H1 (cell line): Measurements from ENCODE around the gene ZNF581. TPM values are rescaled to one million over a fixed set of nuclear protein-coding genes. Genes with fewer than 3 reads are reported as not detected.

ENCODE experiments used
- CBX8 ChIP-seq: fragments of 300-800, 300-1000 bp; sonication (generic); IDR thresholded peaks from 2 replicates; pipeline ENCODE4 v1.7.1; 2016; ENCODE audit warnings: low read depth, low read length, borderline replicate concordance
- CEBPB ChIP-seq: IDR thresholded peaks from 2 replicates; pipeline ENCODE4 v1.6.1; 2012; ENCODE audit warnings: low read depth, low read length
- EGR1 ChIP-seq: IDR thresholded peaks from 2 replicates; pipeline ENCODE4 v1.6.1; 2011; ENCODE audit warnings: low read depth, low read length, borderline replicate concordance
- SIX5 ChIP-seq: IDR thresholded peaks from 2 replicates; pipeline ENCODE4 v1.6.1; 2011; ENCODE audit warnings: mild to moderate bottlenecking, low read depth, low read length
- SUZ12 ChIP-seq: fragments of 200-600 bp; sonication (generic); IDR thresholded peaks from 2 replicates; pipeline ENCODE4 v1.6.1; 2012; ENCODE audit warnings: mild to moderate bottlenecking, inconsistent platforms, low read length, moderate library complexity, mixed read lengths
- polyA plus RNA-seq, 7 experiments: library from polyadenylated mRNA; depleted of rRNA in 3 of 7; stranded (reverse) in 5 of 7; unstranded in 2 of 7; fragments of >200 nt in 5 of 7; fragments of 200-250 nt in 2 of 7; gene quantifications; 1 replicate in 5 of 7; 2 replicates in 1 of 7; 4 replicates in 1 of 7; pipeline versions ENCODE4 v1.2.1 to v1.2.3, GENCODE V29; 2011 to 2013; ENCODE audit warnings: missing spikeins in 2 of 7, mixed read lengths in 2 of 7
- total RNA-seq: library from RNA; stranded (reverse); fragmentation: NEBNext Ultra II Directional; extraction: Animal tissue kit (Norgen Biotek cat#: 25700); gene quantifications from 2 replicates; pipeline ENCODE4 v1.2.1, GENCODE V29; 2021
- TF ChIP-seq, protein P1 (sequence below): fragments of 300-600 bp; sonication (generic); IDR thresholded peaks from 2 replicates; pipeline ENCODE4 v1.7.1; 2012; ENCODE audit warnings: low read length, moderate library complexity, mild to moderate bottlenecking, inconsistent platforms; ENCODE audit not compliant: insufficient replicate concordance

ZNF581 gene
- total and polyA plus RNA-seq, 2 of the 8 experiments (the other 6 are each of a cell fraction or from before 2014, with no cell fraction given): 73.0 to 76.1 TPM

DNA sequence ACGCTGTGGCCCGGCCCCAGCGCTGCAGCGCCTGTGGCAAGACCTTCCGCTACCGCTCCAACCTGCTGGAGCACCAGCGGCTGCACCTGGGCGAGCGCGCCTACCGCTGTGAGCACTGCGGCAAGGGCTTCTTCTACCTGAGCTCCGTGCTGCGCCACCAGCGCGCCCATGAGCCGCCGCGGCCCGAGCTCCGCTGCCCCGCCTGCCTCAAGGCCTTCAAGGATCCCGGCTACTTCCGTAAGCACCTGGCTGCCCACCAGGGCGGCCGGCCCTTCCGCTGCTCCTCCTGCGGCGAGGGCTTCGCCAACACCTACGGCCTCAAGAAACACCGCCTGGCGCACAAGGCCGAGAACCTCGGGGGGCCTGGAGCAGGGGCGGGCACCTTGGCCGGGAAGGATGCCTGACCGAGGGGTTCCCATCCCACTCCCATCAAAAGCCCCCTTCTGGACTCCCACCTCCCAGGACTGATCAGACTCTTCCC lies 27.0 kb upstream of the ZNF581 start (continued):
- no peak for TF ChIP-seq CBX8
- TF ChIP-seq EGR1: no peak
- TF ChIP-seq SUZ12: no peak
- TF ChIP-seq SIX5: no peak
- TF ChIP-seq, protein P1, sequence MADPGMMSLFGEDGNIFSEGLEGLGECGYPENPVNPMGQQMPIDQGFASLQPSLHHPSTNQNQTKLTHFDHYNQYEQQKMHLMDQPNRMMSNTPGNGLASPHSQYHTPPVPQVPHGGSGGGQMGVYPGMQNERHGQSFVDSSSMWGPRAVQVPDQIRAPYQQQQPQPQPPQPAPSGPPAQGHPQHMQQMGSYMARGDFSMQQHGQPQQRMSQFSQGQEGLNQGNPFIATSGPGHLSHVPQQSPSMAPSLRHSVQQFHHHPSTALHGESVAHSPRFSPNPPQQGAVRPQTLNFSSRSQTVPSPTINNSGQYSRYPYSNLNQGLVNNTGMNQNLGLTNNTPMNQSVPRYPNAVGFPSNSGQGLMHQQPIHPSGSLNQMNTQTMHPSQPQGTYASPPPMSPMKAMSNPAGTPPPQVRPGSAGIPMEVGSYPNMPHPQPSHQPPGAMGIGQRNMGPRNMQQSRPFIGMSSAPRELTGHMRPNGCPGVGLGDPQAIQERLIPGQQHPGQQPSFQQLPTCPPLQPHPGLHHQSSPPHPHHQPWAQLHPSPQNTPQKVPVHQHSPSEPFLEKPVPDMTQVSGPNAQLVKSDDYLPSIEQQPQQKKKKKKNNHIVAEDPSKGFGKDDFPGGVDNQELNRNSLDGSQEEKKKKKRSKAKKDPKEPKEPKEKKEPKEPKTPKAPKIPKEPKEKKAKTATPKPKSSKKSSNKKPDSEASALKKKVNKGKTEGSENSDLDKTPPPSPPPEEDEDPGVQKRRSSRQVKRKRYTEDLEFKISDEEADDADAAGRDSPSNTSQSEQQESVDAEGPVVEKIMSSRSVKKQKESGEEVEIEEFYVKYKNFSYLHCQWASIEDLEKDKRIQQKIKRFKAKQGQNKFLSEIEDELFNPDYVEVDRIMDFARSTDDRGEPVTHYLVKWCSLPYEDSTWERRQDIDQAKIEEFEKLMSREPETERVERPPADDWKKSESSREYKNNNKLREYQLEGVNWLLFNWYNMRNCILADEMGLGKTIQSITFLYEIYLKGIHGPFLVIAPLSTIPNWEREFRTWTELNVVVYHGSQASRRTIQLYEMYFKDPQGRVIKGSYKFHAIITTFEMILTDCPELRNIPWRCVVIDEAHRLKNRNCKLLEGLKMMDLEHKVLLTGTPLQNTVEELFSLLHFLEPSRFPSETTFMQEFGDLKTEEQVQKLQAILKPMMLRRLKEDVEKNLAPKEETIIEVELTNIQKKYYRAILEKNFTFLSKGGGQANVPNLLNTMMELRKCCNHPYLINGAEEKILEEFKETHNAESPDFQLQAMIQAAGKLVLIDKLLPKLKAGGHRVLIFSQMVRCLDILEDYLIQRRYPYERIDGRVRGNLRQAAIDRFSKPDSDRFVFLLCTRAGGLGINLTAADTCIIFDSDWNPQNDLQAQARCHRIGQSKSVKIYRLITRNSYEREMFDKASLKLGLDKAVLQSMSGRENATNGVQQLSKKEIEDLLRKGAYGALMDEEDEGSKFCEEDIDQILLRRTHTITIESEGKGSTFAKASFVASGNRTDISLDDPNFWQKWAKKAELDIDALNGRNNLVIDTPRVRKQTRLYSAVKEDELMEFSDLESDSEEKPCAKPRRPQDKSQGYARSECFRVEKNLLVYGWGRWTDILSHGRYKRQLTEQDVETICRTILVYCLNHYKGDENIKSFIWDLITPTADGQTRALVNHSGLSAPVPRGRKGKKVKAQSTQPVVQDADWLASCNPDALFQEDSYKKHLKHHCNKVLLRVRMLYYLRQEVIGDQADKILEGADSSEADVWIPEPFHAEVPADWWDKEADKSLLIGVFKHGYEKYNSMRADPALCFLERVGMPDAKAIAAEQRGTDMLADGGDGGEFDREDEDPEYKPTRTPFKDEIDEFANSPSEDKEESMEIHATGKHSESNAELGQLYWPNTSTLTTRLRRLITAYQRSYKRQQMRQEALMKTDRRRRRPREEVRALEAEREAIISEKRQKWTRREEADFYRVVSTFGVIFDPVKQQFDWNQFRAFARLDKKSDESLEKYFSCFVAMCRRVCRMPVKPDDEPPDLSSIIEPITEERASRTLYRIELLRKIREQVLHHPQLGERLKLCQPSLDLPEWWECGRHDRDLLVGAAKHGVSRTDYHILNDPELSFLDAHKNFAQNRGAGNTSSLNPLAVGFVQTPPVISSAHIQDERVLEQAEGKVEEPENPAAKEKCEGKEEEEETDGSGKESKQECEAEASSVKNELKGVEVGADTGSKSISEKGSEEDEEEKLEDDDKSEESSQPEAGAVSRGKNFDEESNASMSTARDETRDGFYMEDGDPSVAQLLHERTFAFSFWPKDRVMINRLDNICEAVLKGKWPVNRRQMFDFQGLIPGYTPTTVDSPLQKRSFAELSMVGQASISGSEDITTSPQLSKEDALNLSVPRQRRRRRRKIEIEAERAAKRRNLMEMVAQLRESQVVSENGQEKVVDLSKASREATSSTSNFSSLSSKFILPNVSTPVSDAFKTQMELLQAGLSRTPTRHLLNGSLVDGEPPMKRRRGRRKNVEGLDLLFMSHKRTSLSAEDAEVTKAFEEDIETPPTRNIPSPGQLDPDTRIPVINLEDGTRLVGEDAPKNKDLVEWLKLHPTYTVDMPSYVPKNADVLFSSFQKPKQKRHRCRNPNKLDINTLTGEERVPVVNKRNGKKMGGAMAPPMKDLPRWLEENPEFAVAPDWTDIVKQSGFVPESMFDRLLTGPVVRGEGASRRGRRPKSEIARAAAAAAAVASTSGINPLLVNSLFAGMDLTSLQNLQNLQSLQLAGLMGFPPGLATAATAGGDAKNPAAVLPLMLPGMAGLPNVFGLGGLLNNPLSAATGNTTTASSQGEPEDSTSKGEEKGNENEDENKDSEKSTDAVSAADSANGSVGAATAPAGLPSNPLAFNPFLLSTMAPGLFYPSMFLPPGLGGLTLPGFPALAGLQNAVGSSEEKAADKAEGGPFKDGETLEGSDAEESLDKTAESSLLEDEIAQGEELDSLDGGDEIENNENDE: no peak
- no peak for TF ChIP-seq CEBPB
